GM13976 (cell line): ENCODE measurements around the gene OR52I1.
A peak's percentile ranks its signal among the peaks of the same experiment; 100 is the strongest.

Experiments
- DNase-seq: peaks from one replicate; pipeline ENCODE4 v3.0.0; 2012; ENCODE audit warnings: low spot score
- in situ Hi-C: fragments of 300-500 bp; cut with MboI; formaldehyde crosslinking; loops from one replicate; pipeline ENCODE4 v1.12.0; 2022; ENCODE audit warnings: low sequenced_read_pairs, mixed read lengths, inconsistent platforms; ENCODE audit not compliant: unreplicated experiment
- TF ChIP-seq, protein P1 (sequence below): IDR thresholded peaks from 2 replicates; pipeline ENCODE4 v1.5.1; 2012; ENCODE audit warnings: borderline replicate concordance, mild to moderate bottlenecking; ENCODE audit not compliant: insufficient read depth; ENCODE audit errors: extremely low read depth, missing control alignments, control extremely low read depth

The OR52I1 gene

GRCh38 chr11:4581443-4581842 is 12.4 kb upstream of the OR52I1 start, which contains the start of gene OR52I2:
OR52I2 (plus strand) TSS chr11:4581743.
- in situ Hi-C loops, result no loop called here
- TF ChIP-seq, protein P1, sequence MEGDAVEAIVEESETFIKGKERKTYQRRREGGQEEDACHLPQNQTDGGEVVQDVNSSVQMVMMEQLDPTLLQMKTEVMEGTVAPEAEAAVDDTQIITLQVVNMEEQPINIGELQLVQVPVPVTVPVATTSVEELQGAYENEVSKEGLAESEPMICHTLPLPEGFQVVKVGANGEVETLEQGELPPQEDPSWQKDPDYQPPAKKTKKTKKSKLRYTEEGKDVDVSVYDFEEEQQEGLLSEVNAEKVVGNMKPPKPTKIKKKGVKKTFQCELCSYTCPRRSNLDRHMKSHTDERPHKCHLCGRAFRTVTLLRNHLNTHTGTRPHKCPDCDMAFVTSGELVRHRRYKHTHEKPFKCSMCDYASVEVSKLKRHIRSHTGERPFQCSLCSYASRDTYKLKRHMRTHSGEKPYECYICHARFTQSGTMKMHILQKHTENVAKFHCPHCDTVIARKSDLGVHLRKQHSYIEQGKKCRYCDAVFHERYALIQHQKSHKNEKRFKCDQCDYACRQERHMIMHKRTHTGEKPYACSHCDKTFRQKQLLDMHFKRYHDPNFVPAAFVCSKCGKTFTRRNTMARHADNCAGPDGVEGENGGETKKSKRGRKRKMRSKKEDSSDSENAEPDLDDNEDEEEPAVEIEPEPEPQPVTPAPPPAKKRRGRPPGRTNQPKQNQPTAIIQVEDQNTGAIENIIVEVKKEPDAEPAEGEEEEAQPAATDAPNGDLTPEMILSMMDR, result no peak
- no peak for DNase-seq

GRCh38 chr11:4589017-4589416 is 4.8 kb upstream of the OR52I1 start:
- no peak for DNase-seq
- in situ Hi-C loops, result no loop called here
- TF ChIP-seq, protein P1, result no peak

GRCh38 chr11:4605057-4605456 is 11.2 kb downstream of the OR52I1 start:
- TF ChIP-seq, protein P1, result no peak
- in situ Hi-C loops, result no loop called here
- DNase-seq, result no peak

DNA sequence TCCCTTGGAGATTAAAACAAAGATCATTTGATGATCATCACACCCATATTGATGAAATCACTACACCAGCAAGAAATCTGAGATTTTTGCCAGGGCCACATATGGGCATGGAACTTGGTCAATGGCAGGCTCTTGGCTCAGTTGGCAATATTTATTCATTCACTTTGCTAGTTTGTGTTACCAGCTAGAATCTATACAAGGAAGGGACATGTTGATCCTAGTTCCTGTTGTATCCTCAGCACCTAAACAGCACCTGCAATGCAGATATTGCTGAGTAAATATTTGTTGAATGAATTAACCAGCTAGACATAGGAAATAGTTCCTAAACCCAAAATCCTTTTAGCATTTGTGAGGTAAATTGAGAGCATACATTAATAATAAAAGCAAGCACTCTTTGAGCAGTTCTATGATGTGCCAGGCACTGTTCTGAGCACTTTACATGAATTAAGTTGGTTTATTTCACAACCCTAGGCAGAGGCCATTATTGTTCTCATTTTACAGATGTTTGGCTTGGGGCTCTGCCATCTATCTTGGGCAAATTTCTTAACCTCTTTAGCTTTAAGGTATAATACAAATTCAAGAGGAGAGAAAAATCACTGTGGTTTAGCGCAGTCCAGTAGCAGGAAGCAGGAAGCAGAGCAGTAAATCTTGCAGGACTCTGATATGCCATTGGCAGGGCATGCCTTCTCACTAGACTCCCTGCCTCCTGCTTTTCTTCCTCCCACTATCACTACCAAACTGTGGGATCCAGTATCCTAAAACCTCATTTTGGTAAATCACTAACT is 12.6 kb downstream of the OR52I1 start:
- TF ChIP-seq, protein P1, result no peak
- no peak for DNase-seq
- in situ Hi-C loops, result no loop called here

DNA sequence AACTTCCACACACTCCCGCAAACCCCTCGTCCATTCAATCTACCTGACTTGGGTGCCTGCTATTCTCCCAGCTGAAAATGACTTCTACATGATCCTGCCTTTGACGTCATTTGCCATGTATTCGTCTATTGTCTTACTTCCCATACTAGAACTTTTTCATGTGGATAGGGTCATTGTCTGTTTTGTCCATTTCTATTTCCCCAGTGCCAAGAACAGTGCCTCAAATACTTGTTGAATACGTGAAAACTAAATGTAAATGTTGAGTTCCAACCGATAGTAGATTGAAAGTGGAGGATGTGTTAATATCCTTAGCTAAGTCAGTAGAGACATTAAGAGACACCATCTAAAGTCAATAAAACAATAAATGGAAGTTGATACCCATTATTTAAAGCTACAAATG is 13.3 kb downstream of the OR52I1 start:
- DNase-seq, result no peak
- TF ChIP-seq, protein P1, result no peak
- in situ Hi-C loops, result no loop called here

GRCh38 chr11:4607781-4608666 is 14.2 kb downstream of the OR52I1 start, which contains the start of gene TRIM68:
TRIM68 (minus strand) TSS chr11:4608231; CDS start chr11:4605504, 2,727 bp downstream.
- TF ChIP-seq, protein P1, result no peak
- DNase-seq, result peak; percentile 96
- in situ Hi-C loops, result no loop called here
